ENCODE measurements around the gene SVOP.

GRCh38 chr12:108973629-108974152 lies 47.2 kb downstream of the SVOP start:
- no peak for TF ChIP-seq POLR2A (IDR thresholded peaks at IDR 0.05)
- TF ChIP-seq CTCF (IDR thresholded peaks at IDR 0.05): no peak
